ENCODE data around the gene MXRA7.

DNA sequence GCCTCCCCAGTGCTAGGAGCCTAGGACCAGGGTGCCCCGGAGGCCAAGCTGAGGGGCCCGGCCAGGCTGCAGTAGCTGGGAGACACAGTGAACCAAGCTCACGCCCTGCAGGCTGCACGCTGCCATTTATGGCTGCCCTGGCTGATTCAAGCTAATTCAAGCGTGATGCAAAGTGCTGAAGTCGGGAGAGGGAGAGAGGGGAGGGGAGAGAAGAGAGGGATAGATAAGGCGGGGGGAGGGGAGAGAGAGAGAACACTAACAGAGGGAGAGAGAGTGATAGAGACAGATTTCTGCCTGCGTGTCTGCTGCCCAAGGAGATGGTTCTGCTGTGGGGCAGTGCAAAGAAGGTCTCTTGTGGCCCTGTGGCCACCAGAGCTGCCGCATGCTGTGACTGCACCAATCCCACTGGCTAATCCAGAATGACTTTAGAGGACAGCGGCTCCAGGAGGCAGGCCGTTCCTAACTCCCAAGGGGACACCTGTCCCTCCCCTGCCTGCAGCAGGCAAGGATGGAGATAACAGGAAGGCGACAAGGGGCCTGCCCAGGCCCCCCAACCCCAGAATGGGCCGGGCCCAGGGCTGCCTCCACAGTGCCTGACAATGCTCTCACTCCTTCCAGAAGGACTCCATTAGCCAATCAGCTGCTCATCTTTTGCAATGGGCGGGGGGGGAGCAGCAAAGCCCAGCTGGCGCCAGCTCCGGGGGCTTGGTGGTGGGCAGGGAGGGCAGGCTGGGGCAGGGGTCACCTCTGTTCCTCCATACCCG, 12.9 kb downstream of the MXRA7 start:
- TF ChIP-seq, protein P1, sequence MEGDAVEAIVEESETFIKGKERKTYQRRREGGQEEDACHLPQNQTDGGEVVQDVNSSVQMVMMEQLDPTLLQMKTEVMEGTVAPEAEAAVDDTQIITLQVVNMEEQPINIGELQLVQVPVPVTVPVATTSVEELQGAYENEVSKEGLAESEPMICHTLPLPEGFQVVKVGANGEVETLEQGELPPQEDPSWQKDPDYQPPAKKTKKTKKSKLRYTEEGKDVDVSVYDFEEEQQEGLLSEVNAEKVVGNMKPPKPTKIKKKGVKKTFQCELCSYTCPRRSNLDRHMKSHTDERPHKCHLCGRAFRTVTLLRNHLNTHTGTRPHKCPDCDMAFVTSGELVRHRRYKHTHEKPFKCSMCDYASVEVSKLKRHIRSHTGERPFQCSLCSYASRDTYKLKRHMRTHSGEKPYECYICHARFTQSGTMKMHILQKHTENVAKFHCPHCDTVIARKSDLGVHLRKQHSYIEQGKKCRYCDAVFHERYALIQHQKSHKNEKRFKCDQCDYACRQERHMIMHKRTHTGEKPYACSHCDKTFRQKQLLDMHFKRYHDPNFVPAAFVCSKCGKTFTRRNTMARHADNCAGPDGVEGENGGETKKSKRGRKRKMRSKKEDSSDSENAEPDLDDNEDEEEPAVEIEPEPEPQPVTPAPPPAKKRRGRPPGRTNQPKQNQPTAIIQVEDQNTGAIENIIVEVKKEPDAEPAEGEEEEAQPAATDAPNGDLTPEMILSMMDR (conservative IDR thresholded peaks at IDR 0.05; ENCODE audit: low read length), result no peak
- no peak for TF ChIP-seq EZH2phosphoT487 (IDR thresholded peaks at IDR 0.05; ENCODE audit: borderline replicate concordance, low read depth, low read length)

Measured in OCI-LY7 (cell line).